GM18951 (cell line): ENCODE data around the gene ARF3.

Experiments
- POLR2A ChIP-seq: IDR thresholded peaks from 4 replicates; pipeline ENCODE4 v1.6.1; 2011; ENCODE audit warnings: mild to moderate bottlenecking; ENCODE audit not compliant: insufficient read length, insufficient read depth; ENCODE audit errors: extremely low read depth
- in situ Hi-C: fragments of 300-500 bp; cut with MboI; formaldehyde crosslinking; loops from one replicate; pipeline ENCODE4 v1.12.0; 2022; ENCODE audit warnings: low sequenced_read_pairs, mixed read lengths, inconsistent platforms; ENCODE audit not compliant: unreplicated experiment

The ARF3 gene

DNA sequence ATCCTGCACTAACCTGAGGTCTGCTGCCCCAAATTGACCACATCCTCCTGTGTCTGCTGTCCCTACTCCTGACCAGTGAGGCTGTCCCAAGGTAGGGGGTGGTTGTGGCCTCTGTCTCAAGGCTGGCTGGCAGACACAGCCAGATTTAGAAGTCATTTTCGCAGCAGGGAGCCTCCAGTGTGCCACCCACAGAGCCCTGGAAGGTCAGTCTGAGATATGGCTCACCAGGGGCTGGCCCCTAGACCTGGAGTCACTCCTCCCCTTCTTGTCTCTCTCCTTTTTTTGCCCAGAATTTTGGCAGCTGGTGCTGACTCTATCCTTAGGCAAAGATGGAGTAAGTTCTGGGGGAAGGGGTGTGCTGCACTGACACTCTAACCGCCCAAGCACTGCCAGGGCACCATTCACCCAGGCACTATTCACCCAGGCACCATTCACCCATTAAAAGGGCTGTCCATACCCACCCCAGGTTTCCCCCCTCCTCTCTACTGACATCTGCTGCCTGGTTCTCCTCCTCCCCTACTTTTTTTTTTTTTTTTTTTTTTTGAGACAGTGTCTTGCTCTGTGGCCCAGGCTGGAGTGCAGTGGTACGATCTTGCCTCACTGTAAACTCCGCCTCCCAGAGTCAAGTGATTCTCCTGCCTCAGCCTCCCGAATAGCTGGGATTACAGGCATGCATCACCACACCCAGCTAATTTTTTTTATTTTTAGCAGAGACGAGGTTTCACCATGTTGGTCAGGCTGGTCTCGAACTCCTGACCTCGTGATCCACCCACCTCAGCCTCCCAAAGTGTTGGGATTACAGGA is 34.2 kb upstream of the ARF3 start:
- TF ChIP-seq POLR2A = no peak
- in situ Hi-C loops = no loop called here

DNA sequence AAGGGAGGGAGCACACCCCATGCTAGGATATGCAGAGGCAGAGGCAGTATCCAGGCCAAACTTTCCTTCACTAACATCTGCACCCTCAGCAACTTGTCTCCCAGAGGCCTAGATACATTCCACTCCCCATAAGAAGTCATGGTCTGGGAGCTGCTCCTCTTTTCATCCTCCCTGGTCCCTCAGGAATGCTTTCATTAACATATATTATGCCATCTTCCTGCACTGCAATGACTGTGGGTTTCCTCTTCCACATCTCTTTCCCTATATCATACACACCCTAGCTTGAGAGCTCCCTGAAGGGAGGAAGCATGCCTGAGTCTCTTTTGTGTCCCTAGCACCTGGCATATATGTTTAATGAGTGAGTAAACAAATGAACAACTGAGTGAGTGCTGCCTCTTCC is 33.3 kb upstream of the ARF3 start:
- TF ChIP-seq POLR2A = no peak
- in situ Hi-C loops = no loop called here

DNA sequence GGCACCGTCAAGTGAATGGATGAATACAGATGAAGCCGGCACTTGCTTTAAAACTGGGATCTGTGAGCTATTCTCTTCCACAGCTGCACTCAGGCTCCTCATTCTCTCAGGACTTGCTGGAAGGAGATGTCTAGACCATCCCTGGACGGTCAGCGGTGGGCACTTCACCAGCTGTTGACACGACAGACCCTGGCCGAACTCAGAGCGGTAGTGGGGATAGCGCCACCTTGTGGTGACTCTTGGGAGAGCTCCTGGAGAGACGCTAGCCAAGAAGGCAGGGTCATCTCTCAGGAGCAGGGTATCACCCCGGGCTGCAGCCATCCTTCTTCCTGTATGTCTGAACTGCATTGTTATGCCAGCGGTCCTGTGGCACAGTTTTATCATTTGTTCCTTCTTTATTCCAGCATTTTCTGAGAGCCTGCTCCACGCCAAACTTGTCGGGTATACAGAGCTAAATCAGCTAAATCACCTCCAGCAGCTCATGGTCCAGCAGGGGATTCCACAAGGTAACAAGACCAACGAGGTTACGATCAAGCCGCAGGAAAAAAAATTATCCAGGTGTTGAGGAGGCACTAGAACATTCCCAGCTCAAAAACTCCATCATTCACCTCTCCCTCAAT is 30.9 kb upstream of the ARF3 start:
- TF ChIP-seq POLR2A = no peak
- in situ Hi-C loops = no loop called here

DNA sequence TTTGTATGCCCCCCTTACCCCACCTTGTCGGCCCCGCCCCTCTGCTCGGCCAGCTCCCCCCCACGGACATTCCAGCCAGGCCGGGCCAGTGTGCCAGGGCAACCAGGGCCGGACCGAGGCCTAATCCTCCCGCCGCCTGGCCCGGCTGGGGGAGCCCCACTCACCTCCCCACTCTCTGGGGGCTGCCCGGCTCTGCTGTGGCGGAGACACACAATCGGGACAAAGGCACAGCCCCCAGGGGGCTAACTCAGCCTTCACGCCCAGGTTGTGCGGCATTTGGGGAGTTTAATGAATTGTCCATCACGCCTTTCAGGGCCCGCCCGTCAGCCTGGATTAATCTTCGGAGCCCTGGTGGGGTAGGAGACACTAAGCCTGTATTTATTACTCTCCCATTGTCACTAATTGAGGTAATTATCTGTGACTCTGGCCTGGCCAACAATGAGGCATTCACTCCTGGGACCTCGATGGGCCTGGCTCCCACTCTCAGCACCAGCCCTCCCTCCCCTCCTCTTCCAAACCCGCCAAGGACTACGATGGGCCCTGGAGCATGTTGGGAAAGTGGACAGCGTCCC is 29.5 kb upstream of the ARF3 start:
- no peak for TF ChIP-seq POLR2A
- in situ Hi-C loops = no loop called here

DNA sequence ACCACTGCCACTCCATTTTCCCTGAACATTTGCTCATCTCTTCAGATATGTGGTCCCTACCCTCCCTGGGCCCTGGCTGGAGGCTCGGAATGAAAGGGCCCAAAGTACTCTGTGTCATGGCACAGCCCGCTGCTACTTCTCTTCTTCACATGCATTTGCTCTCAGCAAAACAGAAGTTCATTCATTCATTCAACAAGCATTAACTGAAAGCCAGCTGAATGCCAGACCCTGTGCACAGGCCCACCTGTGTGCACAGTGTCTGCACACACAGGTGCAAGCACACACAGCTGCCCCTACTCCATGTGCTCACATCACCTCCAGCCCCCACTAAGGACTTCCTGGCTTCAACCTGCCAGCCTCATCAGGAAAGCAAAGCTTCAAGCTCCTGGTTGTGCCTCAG is 28.6 kb upstream of the ARF3 start:
- in situ Hi-C loops = no loop called here
- no peak for TF ChIP-seq POLR2A

DNA sequence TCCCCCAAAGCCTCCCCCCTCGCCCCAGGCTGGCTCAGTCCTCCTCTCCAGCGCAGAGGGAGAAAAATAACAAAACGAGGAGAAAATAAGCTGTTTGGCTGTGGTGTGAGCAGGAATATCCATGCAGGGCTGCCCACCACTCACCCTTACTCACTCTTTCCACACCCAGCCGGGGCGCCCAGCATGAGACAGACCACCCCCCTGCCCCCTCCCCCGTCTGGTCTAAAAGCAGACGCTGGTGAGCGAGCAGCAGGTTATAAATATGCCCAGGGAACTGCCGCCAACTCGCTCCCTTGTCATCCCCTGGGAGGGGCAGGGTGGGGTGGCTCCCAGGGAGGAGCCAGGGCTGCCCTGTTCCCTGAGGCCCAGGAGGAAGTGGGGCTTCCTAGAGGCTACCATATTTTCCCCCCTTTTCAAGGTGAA is 28.2 kb upstream of the ARF3 start:
- no peak for TF ChIP-seq POLR2A
- in situ Hi-C loops = no loop called here

DNA sequence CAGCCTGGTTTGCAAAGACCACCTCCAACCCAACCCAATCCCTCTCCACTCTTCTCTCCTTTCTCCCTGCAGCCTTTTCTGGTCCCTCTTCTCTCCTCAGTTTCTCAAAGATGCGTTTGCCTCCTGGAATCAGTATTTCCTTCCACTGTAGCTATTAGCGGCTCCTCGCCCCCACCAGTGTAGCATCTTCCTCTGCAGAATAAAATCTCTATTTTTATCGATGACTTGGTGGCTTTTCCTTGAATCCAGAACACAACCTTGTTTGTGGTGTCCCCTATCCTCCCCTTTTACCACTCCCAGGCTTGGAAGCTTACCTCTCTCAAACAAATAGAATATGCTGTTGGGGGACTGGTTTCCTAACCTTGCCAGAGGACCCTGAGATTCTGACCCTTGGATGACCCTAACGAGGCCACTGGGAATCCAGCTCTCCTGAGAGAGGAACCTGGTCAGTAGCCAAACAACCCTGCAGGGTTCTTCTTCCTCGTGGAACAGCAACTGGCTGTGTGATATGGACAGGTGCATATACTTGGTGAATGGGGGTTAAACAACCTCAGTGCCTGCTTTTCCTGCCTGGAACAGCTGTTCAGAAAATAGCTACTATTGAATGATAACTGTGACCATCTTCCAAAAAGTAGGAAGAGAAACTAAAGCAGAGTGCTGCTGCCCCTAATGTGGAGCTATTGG is 25.3 kb upstream of the ARF3 start:
- in situ Hi-C loops = no loop called here

DNA sequence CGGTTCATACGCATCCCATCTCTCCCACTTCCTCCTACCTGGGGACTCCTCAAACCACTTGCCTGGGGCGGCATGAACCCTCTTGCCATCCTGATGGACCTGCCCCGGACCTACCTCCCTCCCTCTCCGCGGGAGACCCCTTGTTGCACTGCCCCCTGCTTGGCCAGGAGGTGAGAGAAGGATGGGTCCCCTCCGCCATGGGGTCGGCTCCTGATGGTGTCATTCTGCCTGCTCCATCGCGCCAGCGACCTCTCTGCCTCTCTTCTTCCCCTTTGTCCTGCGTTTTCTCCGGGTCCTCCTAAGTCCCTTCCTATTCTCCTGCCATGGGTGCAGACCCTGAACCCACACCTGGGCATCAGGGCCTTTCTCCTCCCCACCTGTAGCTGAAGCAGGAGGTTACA is 24.5 kb upstream of the ARF3 start:
- in situ Hi-C loops = no loop called here
- no peak for TF ChIP-seq POLR2A

More for the DNA sequence above, 25.3 kb upstream of the ARF3 start:
- TF ChIP-seq POLR2A = no peak

DNA sequence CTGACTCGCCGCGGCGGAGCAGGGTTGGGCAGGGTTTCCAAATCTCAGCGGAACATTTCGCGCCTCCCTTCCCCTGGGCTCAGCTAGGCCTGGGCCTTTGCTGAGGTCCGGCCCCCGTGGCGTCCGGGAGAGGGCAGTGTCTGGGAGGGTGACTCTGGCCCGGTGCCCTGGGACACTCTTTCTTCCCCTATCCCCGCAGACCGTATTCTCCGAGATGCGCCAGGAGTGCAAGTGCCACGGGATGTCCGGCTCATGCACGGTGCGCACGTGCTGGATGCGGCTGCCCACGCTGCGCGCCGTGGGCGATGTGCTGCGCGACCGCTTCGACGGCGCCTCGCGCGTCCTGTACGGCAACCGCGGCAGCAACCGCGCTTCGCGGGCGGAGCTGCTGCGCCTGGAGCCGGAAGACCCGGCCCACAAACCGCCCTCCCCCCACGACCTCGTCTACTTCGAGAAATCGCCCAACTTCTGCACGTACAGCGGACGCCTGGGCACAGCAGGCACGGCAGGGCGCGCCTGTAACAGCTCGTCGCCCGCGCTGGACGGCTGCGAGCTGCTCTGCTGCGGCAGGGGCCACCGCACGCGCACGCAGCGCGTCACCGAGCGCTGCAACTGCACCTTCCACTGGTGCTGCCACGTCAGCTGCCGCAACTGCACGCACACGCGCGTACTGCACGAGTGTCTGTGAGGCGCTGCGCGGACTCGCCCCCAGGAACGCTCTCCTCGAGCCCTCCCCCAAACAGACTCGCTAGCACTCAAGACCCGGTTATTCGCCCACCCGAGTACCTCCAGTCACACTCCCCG is 23.9 kb upstream of the ARF3 start:
- TF ChIP-seq POLR2A = no peak
- in situ Hi-C loops = no loop called here

DNA sequence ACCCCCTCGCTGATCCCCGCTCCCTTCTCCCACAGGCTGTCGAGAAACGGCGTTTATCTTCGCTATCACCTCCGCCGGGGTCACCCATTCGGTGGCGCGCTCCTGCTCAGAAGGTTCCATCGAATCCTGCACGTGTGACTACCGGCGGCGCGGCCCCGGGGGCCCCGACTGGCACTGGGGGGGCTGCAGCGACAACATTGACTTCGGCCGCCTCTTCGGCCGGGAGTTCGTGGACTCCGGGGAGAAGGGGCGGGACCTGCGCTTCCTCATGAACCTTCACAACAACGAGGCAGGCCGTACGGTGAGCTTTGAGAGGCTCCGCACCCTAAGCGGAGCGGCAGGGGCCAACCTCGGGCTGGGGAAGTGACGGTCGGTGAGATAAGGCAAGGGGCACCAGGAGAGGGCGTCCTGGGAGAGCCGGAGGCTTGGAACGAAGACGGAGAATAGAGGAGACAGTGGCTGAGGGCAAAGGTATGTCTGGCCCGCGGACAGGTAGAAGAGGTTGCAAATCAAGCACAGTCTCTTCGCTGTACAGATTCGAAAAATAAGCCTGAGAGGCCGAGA is 23.2 kb upstream of the ARF3 start:
- in situ Hi-C loops = no loop called here
- no peak for TF ChIP-seq POLR2A

DNA sequence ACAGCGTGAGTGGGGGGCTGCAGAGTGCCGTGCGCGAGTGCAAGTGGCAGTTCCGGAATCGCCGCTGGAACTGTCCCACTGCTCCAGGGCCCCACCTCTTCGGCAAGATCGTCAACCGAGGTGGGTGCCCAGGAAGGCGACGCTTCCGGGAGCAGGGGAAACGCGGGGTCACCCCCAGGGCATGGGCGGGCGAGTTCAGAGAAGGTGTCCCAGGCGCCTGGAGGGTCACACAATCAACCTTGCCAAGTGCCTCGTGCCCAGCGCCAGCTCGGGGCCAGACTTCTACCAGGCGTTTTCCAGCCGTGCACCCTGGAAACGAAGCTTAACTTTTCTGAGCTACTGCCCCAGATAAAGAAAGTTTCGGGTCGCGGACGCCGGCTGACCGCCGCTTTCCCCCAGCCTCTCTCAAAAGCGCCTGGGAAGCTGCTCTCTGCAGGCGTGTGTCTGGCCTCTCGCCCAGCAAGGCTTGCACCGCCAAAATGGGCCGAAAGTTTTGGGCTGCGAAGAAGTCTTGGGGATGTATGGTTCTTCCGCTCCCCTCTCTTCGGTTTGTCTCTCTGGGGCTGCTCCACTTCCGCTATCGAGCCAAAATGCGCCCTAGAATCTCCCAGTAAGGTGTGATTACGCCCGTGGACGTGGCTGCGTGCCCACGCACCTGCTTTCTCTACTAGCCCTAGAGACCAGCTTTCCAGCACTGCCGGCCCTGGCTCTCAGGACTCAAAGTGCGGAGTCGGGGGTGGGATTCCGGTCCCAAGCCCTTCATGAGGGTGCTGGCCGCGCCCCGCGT is 22.5 kb upstream of the ARF3 start:
- in situ Hi-C loops = no loop called here
- no peak for TF ChIP-seq POLR2A

DNA sequence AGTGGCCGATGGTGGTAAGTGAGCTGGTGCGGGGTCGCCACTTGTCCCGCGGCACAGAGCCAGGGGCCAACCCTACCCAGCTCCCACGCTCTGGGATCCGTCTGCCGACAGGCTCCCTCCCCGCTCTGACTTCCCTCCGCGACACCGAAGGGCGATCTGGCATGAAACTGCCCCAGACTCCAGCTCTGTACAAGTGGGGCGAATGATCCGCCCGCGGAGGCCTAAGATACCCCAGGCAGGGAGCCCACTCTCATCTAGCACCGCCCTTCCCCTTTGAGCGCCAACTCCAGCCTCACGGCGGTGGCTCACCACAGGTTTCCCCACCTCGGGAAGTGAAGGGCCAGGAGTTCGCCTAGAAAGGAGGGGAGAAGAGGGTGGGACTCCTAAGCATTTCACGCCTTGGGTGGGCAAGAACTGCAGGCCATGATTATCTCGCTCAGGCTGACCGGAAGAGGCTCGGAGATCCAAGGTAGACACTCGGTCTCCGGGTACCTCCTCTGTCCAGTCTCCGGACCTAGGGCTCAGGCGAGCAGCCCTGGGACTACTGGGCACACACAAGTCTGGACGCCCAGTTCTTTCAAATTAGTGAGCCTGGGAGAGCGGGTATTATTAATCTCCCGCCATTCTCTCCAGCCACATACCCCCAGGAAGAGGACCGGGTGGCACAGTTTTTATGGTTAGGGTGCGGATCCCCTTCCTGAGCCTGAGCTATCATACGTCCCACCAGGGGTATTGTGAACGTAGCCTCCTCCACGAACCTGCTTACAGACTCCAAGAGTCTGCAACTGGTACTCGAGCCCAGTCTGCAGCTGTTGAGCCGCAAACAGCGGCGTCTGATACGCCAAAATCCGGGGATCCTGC is 21.7 kb upstream of the ARF3 start:
- in situ Hi-C loops = no loop called here
- TF ChIP-seq POLR2A = no peak
